GM15510 (cell line): ENCODE results near the gene FCAMR.

Experiments used
- POLR2A ChIP-seq: IDR thresholded peaks from 3 replicates; pipeline ENCODE4 v1.6.1; 2011; ENCODE audit warnings: borderline replicate concordance; ENCODE audit not compliant: insufficient read length; ENCODE audit errors: extremely low read depth

The FCAMR gene

GRCh38 chr1:206935491-206936067 lies 34.7 kb downstream of the FCAMR start:
- no peak for TF ChIP-seq POLR2A

- no peak for TF ChIP-seq POLR2A
These were observed 36.8 kb downstream of the FCAMR start for GRCh38 chr1:206933333-206933945.

- no peak for TF ChIP-seq POLR2A
These were observed 38.1 kb downstream of the FCAMR start for GRCh38 chr1:206932177-206932576.

GRCh38 chr1:206931709-206932108 lies 38.6 kb downstream of the FCAMR start:
- no peak for TF ChIP-seq POLR2A

- TF ChIP-seq POLR2A = peak; percentile 72
These were observed 40.0 kb downstream of the FCAMR start for GRCh38 chr1:206930210-206930798.

- TF ChIP-seq POLR2A = no peak
These were observed 40.7 kb downstream of the FCAMR start for GRCh38 chr1:206929524-206929923.

GRCh38 chr1:206926286-206926685 lies 44.0 kb downstream of the FCAMR start:
- TF ChIP-seq POLR2A = no peak

GRCh38 chr1:206925106-206925736 lies 45.0 kb downstream of the FCAMR start:
- peak; percentile 65 for TF ChIP-seq POLR2A

GRCh38 chr1:206924592-206925105 lies 45.6 kb downstream of the FCAMR start:
- peak; percentile 47 for TF ChIP-seq POLR2A

GRCh38 chr1:206923009-206923960 lies 47.0 kb downstream of the FCAMR start:
- TF ChIP-seq POLR2A = peak; percentile 56

- TF ChIP-seq POLR2A = no peak
These were observed 47.7 kb downstream of the FCAMR start for GRCh38 chr1:206922524-206922923.

- peak; percentile 51 for TF ChIP-seq POLR2A
These were observed 48.4 kb downstream of the FCAMR start, which contains the start of gene FCMR for GRCh38 chr1:206921772-206922265. FCMR (minus strand) TSS chr1:206921941; CDS start chr1:206921854, 87 bp downstream.

GRCh38 chr1:206918076-206918475 lies 52.2 kb downstream of the FCAMR start:
- TF ChIP-seq POLR2A = no peak

GRCh38 chr1:206916000-206916709 lies 54.1 kb downstream of the FCAMR start:
- TF ChIP-seq POLR2A = no peak

GRCh38 chr1:206915030-206915735 lies 55.1 kb downstream of the FCAMR start:
- TF ChIP-seq POLR2A = no peak
